Erythroblast (primary cell): ENCODE measurements around the gene ASPDH.

Experiments used
- GATA1 ChIP-seq: IDR thresholded peaks from 2 replicates; pipeline ENCODE4 v1.6.1; 2011; ENCODE audit warnings: low read depth, mild to moderate bottlenecking, control low read depth, low read length, moderate library complexity
- POLR2A ChIP-seq: IDR thresholded peaks from 2 replicates; pipeline ENCODE4 v1.6.1; 2011; ENCODE audit warnings: mild to moderate bottlenecking, low read length

GRCh38 chr19:50551034-50551714 lies 37.5 kb upstream of the ASPDH start:
- no peak for TF ChIP-seq POLR2A
- TF ChIP-seq GATA1, result no peak
